Panc1 (cell line): ENCODE data around the gene PTGES.

Experiments used
- POLR2AphosphoS5 ChIP-seq: IDR thresholded peaks from 2 replicates; pipeline ENCODE4 v1.6.1; 2012; ENCODE audit warnings: mild to moderate bottlenecking, low read depth, low read length, moderate library complexity
- SIN3A ChIP-seq: IDR thresholded peaks from 2 replicates; pipeline ENCODE4 v1.6.1; 2012; ENCODE audit warnings: low read depth, mild to moderate bottlenecking, low read length, moderate library complexity, borderline replicate concordance; ENCODE audit not compliant: insufficient read depth
- TF ChIP-seq, protein P1 (sequence below): fragments of 450-650 bp; IDR thresholded peaks from 2 replicates; pipeline ENCODE4 v1.5.1; 2017; ENCODE audit warnings: mild to moderate bottlenecking

DNA sequence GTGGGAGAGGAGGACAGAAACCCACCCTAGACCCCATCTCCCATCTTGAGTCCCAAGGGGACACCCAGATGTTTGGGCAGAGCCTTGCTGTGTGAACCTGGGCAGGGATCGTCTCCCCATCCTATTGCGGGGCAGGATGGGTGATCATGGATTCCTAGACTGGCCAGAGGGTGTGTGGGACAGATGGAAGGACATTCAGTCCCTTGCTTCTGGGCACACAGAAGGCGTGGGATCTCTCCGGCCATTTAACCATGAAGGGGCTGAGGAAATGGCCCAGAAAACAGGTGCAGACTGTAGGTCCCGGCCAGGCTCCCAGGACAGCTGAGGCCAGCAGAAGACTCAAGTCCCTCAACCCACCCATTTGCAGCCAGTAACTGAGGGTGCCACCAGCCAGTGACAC is 29.9 kb downstream of the PTGES start:
- TF ChIP-seq, protein P1, sequence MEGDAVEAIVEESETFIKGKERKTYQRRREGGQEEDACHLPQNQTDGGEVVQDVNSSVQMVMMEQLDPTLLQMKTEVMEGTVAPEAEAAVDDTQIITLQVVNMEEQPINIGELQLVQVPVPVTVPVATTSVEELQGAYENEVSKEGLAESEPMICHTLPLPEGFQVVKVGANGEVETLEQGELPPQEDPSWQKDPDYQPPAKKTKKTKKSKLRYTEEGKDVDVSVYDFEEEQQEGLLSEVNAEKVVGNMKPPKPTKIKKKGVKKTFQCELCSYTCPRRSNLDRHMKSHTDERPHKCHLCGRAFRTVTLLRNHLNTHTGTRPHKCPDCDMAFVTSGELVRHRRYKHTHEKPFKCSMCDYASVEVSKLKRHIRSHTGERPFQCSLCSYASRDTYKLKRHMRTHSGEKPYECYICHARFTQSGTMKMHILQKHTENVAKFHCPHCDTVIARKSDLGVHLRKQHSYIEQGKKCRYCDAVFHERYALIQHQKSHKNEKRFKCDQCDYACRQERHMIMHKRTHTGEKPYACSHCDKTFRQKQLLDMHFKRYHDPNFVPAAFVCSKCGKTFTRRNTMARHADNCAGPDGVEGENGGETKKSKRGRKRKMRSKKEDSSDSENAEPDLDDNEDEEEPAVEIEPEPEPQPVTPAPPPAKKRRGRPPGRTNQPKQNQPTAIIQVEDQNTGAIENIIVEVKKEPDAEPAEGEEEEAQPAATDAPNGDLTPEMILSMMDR = no peak
- TF ChIP-seq SIN3A (no peak), POLR2AphosphoS5 (no peak)
